Measurements from ENCODE around the gene TRNP1.
"Not testable (repeated sequence)": the region's sequence is repeated elsewhere in the genome, so short reads cannot be mapped to it uniquely, and the experiment has no call there.

TRNP1 gene

DNA sequence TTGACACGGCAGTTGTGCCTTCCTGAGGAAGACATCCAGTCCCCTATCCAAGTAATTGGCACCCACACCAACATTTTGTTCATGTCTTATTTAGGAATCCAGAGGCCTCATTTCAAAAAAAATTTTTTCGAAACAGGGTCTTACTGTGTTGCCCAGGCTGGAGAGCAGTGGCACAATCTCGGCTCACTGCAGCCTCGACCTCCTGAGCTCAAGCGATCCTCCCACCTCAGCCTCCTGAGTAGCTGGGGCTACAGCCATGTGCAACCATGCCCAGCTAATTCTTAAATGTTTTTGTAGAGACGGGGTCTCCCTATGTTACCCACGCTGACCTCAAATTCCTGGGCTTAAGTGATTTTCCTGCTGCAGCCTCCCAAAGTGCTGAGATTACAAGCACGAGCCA lies 9.2 kb upstream of the TRNP1 start:
- H3K4me3 ChIP-seq (replicated peaks; ENCODE audit: low read depth, low read length), result no peak overlapping the region
- TF ChIP-seq CTCF (IDR thresholded peaks at IDR 0.05; ENCODE audit: low read length, missing control alignments), result no peak
- DNase-seq (ENCODE audit: low read depth), result no peak

DNA sequence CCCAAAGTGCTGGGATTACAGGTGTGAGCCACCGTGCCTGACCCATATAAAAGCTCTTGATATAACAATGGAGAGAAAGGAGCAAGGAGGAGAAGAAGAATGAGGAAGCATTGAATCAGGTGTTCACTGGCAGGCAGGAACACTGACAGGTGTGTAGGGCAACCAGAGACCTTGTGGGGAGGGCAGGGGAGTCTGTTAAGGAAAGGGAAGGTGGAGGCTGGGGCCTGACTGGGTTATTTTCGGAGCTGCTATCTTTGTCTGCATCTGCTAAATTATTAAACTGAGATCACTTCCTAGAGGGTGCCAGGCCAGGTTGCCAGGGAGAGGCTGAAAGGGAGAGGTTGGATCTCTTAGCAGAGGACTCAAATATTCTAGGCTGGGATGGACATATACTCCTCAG lies 6.8 kb upstream of the TRNP1 start:
- no peak for DNase-seq (ENCODE audit: low read depth)

GRCh38 chr1:26989403-26990109 lies 3.9 kb upstream of the TRNP1 start:
- H3K4me3 ChIP-seq (replicated peaks; ENCODE audit: low read depth, low read length); DNase-seq (ENCODE audit: low read depth): not testable (repeated sequence)

More for the DNA sequence above, 6.8 kb upstream of the TRNP1 start:
- no peak for TF ChIP-seq CTCF (IDR thresholded peaks at IDR 0.05; ENCODE audit: low read length, missing control alignments)
- no peak overlapping the region for H3K4me3 ChIP-seq (replicated peaks; ENCODE audit: low read depth, low read length)

DNA sequence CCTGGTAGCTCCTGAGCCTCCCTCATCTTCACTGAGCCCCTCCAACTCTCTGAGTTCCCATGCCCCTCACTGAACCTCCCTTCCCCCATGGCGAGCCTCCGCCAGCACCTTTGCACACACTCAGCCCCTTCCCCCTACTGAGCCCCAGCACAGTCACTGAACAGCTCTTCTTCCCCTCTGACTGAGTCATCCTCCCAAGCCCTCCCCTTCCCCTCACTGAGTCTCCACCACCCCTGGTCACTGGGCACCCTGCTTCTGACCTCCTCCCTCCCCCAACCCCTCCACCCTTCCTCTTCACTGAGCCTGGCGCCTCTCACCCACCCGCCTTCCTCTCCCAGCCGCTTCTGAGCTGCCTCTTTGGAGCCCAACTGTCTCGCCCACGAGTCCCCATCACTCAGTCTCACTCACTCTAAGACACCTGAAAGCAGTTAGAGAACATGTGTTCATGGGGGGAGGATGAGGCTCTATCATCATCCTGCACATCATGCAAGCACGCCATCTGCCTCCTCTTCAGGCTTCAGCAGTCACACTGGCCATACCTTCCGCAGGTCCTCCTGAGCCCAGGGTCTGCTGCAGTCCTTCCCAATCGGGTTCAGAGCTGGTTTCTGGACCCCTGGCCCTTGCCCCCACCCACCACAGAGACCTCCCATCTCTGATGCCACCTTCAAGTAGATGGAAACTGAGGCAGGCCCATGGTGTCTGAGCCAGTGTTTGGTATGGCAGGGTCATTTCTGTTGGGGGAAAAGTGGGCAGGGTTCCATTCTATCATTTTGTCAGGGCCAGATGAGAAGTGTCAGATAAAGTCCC lies 2.0 kb upstream of the TRNP1 start:
- no peak overlapping the region for H3K4me3 ChIP-seq (replicated peaks; ENCODE audit: low read depth, low read length)
- TF ChIP-seq CTCF (IDR thresholded peaks at IDR 0.05; ENCODE audit: low read length, missing control alignments), result no peak
- DNase-seq (ENCODE audit: low read depth), result no peak

DNA sequence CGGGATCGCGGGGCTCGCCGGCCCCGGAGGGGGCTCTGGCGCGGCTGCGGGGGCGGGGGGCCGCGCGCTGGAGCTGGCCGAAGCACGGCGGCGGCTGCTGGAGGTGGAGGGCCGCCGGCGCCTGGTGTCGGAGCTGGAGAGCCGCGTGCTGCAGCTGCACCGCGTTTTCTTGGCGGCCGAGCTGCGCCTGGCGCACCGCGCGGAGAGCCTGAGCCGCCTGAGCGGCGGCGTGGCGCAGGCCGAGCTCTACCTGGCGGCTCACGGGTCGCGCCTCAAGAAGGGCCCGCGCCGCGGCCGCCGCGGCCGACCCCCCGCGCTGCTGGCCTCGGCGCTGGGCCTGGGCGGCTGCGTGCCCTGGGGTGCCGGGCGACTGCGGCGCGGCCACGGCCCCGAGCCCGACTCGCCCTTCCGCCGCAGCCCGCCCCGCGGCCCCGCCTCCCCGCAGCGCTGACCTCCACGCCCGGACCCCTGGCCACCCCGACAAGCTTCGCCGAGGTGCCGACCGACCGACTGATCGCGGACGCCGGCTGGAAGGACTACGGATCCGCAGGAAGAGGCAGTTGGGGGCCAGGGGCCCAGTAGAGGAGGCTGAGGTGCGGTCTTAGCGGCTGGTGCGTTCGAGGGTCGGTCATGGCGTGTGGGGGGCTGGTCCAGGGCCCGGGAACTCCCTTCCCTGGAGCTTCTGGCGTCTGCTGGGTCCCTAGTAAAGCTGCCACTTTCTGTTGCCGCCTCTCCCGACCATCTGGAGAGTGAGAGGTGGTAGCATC lies 711 bp downstream of the TRNP1 start:
- TF ChIP-seq CTCF (IDR thresholded peaks at IDR 0.05; ENCODE audit: low read length, missing control alignments), result no peak
- no peak for DNase-seq (ENCODE audit: low read depth)
- H3K4me3 ChIP-seq (replicated peaks; ENCODE audit: low read depth, low read length), result peak overlapping the region; percentile 71

DNA sequence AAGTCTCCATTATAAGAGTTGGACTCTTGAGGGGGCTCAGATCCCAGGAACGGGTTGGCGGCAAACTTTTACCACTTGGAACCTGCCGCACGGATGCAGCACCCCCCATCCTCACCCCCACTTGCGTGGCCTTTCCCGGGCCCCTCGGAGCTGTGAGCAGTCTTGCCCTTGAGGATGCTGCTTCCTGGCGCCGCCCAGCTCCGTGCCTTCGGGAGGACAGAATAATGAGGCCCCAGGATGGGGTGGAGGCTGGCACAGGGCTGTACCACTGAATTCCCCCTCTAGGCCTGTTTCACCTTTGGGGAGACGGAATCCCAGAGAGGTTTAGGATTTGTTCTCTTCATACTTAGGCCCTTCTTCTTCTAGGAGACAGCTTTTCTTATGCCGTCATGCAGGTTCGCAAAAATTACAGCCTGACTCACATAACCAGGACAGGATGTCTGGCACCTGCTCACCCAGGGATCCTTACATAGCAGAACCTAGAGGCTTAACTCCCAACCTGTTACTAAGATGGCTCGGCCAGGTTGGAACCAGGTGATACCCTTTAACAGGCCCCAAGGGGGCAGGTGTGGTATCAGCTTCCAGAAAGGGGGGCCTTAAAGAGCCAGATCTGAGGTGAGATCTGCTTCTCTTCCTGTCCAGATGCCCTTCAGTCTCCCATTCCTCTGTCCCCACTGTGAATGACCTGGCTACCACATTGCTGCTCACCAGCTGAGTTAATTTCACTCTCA lies 1.5 kb downstream of the TRNP1 start:
- peak overlapping the region; percentile 71 for H3K4me3 ChIP-seq (replicated peaks; ENCODE audit: low read depth, low read length)
- no peak for DNase-seq (ENCODE audit: low read depth)
- TF ChIP-seq CTCF (IDR thresholded peaks at IDR 0.05; ENCODE audit: low read length, missing control alignments), result no peak
